Karpas-422 (cell line): ENCODE results near the gene CHRDL2. TPM values are rescaled to one million over a fixed set of nuclear protein-coding genes. Genes with fewer than 3 reads are reported as not detected.
A peak's percentile ranks its signal among the peaks of the same experiment; 100 is the strongest.

ENCODE experiments used
- DNase-seq: peaks from one replicate; pipeline ENCODE4 v3.0.0-alpha.2; 2015
- H2AFZ ChIP-seq: fragments of 200-600 bp; sonication (generic); 2 replicates; pipeline ENCODE4 v1.6.1; 2014; ENCODE audit warnings: antibody characterized with exemption, low read length, mixed read lengths
- H3K27ac ChIP-seq: fragments of 200-600 bp; sonication (generic); 2 replicates; pipeline ENCODE4 v1.5.1; 2014; ENCODE audit warnings: mild to moderate bottlenecking, low read length, moderate library complexity
- H3K27me3 ChIP-seq: fragments of 200-600 bp; sonication (generic); 2 replicates; pipeline ENCODE4 v1.6.1; 2014; ENCODE audit warnings: low read length, mixed read lengths
- H3K36me3 ChIP-seq: fragments of 200-600 bp; sonication (generic); 2 replicates; pipeline ENCODE4 v1.6.1; 2014; ENCODE audit warnings: low read length, mixed read lengths; ENCODE audit not compliant: insufficient read depth
- H3K4me1 ChIP-seq: fragments of 200-600 bp; sonication (generic); 2 replicates; pipeline ENCODE4 v1.6.1; 2014; ENCODE audit warnings: mild to moderate bottlenecking, low read length, mixed read lengths
- H3K4me2 ChIP-seq: fragments of 200-600 bp; sonication (generic); 2 replicates; pipeline ENCODE4 v1.6.1; 2014; ENCODE audit warnings: low read length, low read depth, mild to moderate bottlenecking; ENCODE audit not compliant: poor library complexity, severe bottlenecking
- H3K4me3 ChIP-seq: fragments of 200-600 bp; sonication (generic); 2 replicates; pipeline ENCODE4 v1.5.1; 2014; ENCODE audit warnings: mild to moderate bottlenecking, antibody characterized with exemption, low read length, mixed read lengths
- H3K79me2 ChIP-seq: fragments of 200-600 bp; sonication (generic); 2 replicates; pipeline ENCODE4 v1.6.1; 2014; ENCODE audit warnings: mild to moderate bottlenecking, low read length, mixed read lengths
- H3K9ac ChIP-seq: fragments of 200-600 bp; sonication (generic); 2 replicates; pipeline ENCODE4 v1.6.0; 2014; ENCODE audit warnings: low read length
- H3K9me2 ChIP-seq: fragments of 200-600 bp; sonication (generic), shearing (Covaris generic); replicated peaks from 2 replicates; pipeline ENCODE4 v1.6.0; 2014; ENCODE audit warnings: mild to moderate bottlenecking, low read length, moderate library complexity; ENCODE audit not compliant: insufficient read depth
- H3K9me3 ChIP-seq: fragments of 300-700, 200-600 bp; sonication (generic); 2 replicates; pipeline ENCODE4 v1.6.1; 2014; ENCODE audit warnings: low read length, mixed read lengths
- H4K20me1 ChIP-seq: fragments of 200-600 bp; sonication (generic); 2 replicates; pipeline ENCODE4 v1.6.1; 2014; ENCODE audit warnings: mild to moderate bottlenecking, antibody characterized with exemption, low read length, low read depth; ENCODE audit not compliant: insufficient read depth
- total RNA-seq: library from RNA; depleted of rRNA; stranded (reverse); fragments of >200 nt; shearing (Covaris generic); gene quantifications from 2 replicates; pipeline ENCODE4 v1.2.3, GENCODE V29; 2014; ENCODE audit warnings: low replicate concordance

Gene CHRDL2
- total RNA-seq, 1 experiment from 2014 or later, result not detected

- Histone ChIP-seq H3K9me2 (no peaks in the 10 kb centered on the region), H3K36me3 (no peaks in the 10 kb centered on the region), H3K4me3 (no peak overlapping the region), H3K9ac (no peak overlapping the region), H4K20me1 (no peaks in the 10 kb centered on the region), H3K9me3 (no peaks in the 10 kb centered on the region), H3K4me1 (peaks cover 8% of the 10 kb centered on the region), H2AFZ (no peak overlapping the region), H3K27me3 (no peaks in the 10 kb centered on the region), H3K27ac (no peak overlapping the region), H3K79me2 (peaks cover 1% of the 10 kb centered on the region), H3K4me2 (no peak overlapping the region)
- DNase-seq, result no peak
Observed at GRCh38 chr11:74744277-74744676, 13.1 kb upstream of the CHRDL2 start.

- DNase-seq, result no peak
- Histone ChIP-seq H3K36me3 (no peaks in the 10 kb centered on the region), H3K9me3 (no peaks in the 10 kb centered on the region), H3K9me2 (no peaks in the 10 kb centered on the region), H4K20me1 (no peaks in the 10 kb centered on the region), H2AFZ (no peak overlapping the region), H3K4me1 (peaks cover 8% of the 10 kb centered on the region), H3K79me2 (no peaks in the 10 kb centered on the region), H3K9ac (no peak overlapping the region), H3K4me3 (no peak overlapping the region), H3K27me3 (no peaks in the 10 kb centered on the region), H3K4me2 (no peak overlapping the region), H3K27ac (no peak overlapping the region)
Observed at GRCh38 chr11:74743640-74744039, 12.4 kb upstream of the CHRDL2 start.

GRCh38 chr11:74742070-74742469 lies 10.8 kb upstream of the CHRDL2 start:
- Histone ChIP-seq H3K9me2 (no peaks in the 10 kb centered on the region), H3K27me3 (no peaks in the 10 kb centered on the region), H3K4me2 (no peak overlapping the region), H3K9ac (no peak overlapping the region), H3K27ac (no peak overlapping the region), H3K4me1 (no peaks in the 10 kb centered on the region), H4K20me1 (no peaks in the 10 kb centered on the region), H3K36me3 (no peaks in the 10 kb centered on the region), H3K9me3 (no peaks in the 10 kb centered on the region), H3K4me3 (no peak overlapping the region), H2AFZ (no peak overlapping the region), H3K79me2 (no peaks in the 10 kb centered on the region)
- DNase-seq, result no peak

- Histone ChIP-seq H3K27ac (no peak overlapping the region), H3K9me2 (no peaks in the 10 kb centered on the region), H2AFZ (0 out of 2 replicates have a peak overlapping the region, but pooled peaks have one; percentile 33), H3K4me3 (no peak overlapping the region), H3K9ac (no peak overlapping the region), H3K4me2 (no peak overlapping the region), H3K36me3 (no peaks in the 10 kb centered on the region), H3K27me3 (no peaks in the 10 kb centered on the region), H4K20me1 (no peaks in the 10 kb centered on the region), H3K79me2 (no peaks in the 10 kb centered on the region), H3K4me1 (no peaks in the 10 kb centered on the region), H3K9me3 (no peaks in the 10 kb centered on the region)
- peak; percentile 80 for DNase-seq
Observed at GRCh38 chr11:74739546-74740270, 8.5 kb upstream of the CHRDL2 start.

- H3K4me2 ChIP-seq, result no peak overlapping the region
- no peak overlapping the region for H2AFZ ChIP-seq
- no peak overlapping the region for H3K9ac ChIP-seq
- H3K4me1 ChIP-seq, result no peaks in the 10 kb centered on the region
- no peaks in the 10 kb centered on the region for H3K79me2 ChIP-seq
- H3K9me3 ChIP-seq, result no peaks in the 10 kb centered on the region
- DNase-seq, result no peak
- no peak overlapping the region for H3K4me3 ChIP-seq
- no peaks in the 10 kb centered on the region for H3K27me3 ChIP-seq
- no peak overlapping the region for H3K27ac ChIP-seq
- H3K36me3 ChIP-seq, result no peaks in the 10 kb centered on the region
- H4K20me1 ChIP-seq, result no peaks in the 10 kb centered on the region
- H3K9me2 ChIP-seq, result no peaks in the 10 kb centered on the region
Observed at GRCh38 chr11:74736031-74736430, 4.8 kb upstream of the CHRDL2 start.

GRCh38 chr11:74735365-74735928 lies 4.2 kb upstream of the CHRDL2 start:
- Histone ChIP-seq H2AFZ (no peak overlapping the region), H3K4me1 (no peaks in the 10 kb centered on the region), H3K9ac (no peak overlapping the region), H3K27ac (no peak overlapping the region), H3K4me2 (no peak overlapping the region), H4K20me1 (no peaks in the 10 kb centered on the region), H3K9me2 (no peaks in the 10 kb centered on the region), H3K27me3 (no peaks in the 10 kb centered on the region), H3K9me3 (no peaks in the 10 kb centered on the region), H3K4me3 (no peak overlapping the region), H3K79me2 (no peaks in the 10 kb centered on the region), H3K36me3 (no peaks in the 10 kb centered on the region)
- DNase-seq, result no peak

- H3K36me3 ChIP-seq, result no peaks in the 10 kb centered on the region
- no peaks in the 10 kb centered on the region for H4K20me1 ChIP-seq
- H3K4me3 ChIP-seq, result no peak overlapping the region
- no peaks in the 10 kb centered on the region for H3K79me2 ChIP-seq
- no peak overlapping the region for H2AFZ ChIP-seq
- no peaks in the 10 kb centered on the region for H3K9me2 ChIP-seq
- DNase-seq, result no peak
- no peak overlapping the region for H3K4me2 ChIP-seq
- H3K27ac ChIP-seq, result no peak overlapping the region
- no peaks in the 10 kb centered on the region for H3K4me1 ChIP-seq
- H3K27me3 ChIP-seq, result no peaks in the 10 kb centered on the region
- H3K9ac ChIP-seq, result no peak overlapping the region
- H3K9me3 ChIP-seq, result no peaks in the 10 kb centered on the region
Observed at GRCh38 chr11:74734559-74734925, 3.3 kb upstream of the CHRDL2 start.

- no peak overlapping the region for H3K4me2 ChIP-seq
- H3K36me3 ChIP-seq, result no peaks in the 10 kb centered on the region
- no peak overlapping the region for H2AFZ ChIP-seq
- H3K9me3 ChIP-seq, result no peaks in the 10 kb centered on the region
- no peak overlapping the region for H3K4me3 ChIP-seq
- no peaks in the 10 kb centered on the region for H3K27me3 ChIP-seq
- H3K9me2 ChIP-seq, result no peaks in the 10 kb centered on the region
- no peaks in the 10 kb centered on the region for H4K20me1 ChIP-seq
- no peaks in the 10 kb centered on the region for H3K79me2 ChIP-seq
- DNase-seq, result no peak
- H3K27ac ChIP-seq, result no peak overlapping the region
- no peaks in the 10 kb centered on the region for H3K4me1 ChIP-seq
- H3K9ac ChIP-seq, result no peak overlapping the region
Observed at GRCh38 chr11:74730571-74731260, 510 bp downstream of the CHRDL2 start.
